GM10248 (cell line): ENCODE data around the gene ARL13B.

ENCODE experiments used
- CTCF ChIA-PET: fragments of 300-600 bp; sonication (Branson Sonifier 250); formaldehyde crosslinking; extraction: SDS; loops from one replicate; lab custom pipeline; 2021; ENCODE audit warnings: antibody characterized with exemption; lab: Yijun Ruan, JAX
- POLR2A ChIA-PET: fragments of 350-650 bp; sonication (Branson Sonifier 250); formaldehyde crosslinking; extraction: SDS; loops from one replicate; lab custom pipeline; 2020; ENCODE audit warnings: antibody characterized with exemption; lab: Yijun Ruan, JAX
- DNase-seq: peaks from one replicate; pipeline ENCODE4 v3.0.0; 2012; ENCODE audit errors: extremely low spot score
- TF ChIP-seq, protein P1 (sequence below): IDR thresholded peaks from 2 replicates; pipeline ENCODE4 v1.5.1; 2012; ENCODE audit warnings: mild to moderate bottlenecking, low read depth; ENCODE audit errors: extremely low read depth, missing control alignments, control extremely low read depth

Gene ARL13B

DNA sequence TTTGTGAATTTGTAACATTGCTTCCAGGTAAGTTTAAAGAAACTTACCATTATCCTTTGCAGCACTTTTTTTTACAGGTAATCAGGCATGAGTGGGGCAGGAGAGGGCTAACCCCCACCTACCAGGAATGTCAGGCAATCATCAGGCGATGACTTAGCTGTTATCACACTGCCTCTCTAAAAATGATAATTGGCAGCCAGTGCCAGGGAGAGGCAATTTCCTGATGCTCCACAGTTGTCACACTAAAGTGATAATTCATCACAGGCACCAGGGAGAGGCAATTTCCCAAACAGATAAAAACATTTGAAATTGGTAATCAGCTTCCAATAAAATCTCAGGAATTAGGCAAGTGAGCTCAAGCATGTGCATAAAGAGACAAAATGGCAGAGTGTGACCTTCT lies 109.2 kb downstream of the ARL13B start:
- DNase-seq = no peak
- TF ChIP-seq, protein P1, sequence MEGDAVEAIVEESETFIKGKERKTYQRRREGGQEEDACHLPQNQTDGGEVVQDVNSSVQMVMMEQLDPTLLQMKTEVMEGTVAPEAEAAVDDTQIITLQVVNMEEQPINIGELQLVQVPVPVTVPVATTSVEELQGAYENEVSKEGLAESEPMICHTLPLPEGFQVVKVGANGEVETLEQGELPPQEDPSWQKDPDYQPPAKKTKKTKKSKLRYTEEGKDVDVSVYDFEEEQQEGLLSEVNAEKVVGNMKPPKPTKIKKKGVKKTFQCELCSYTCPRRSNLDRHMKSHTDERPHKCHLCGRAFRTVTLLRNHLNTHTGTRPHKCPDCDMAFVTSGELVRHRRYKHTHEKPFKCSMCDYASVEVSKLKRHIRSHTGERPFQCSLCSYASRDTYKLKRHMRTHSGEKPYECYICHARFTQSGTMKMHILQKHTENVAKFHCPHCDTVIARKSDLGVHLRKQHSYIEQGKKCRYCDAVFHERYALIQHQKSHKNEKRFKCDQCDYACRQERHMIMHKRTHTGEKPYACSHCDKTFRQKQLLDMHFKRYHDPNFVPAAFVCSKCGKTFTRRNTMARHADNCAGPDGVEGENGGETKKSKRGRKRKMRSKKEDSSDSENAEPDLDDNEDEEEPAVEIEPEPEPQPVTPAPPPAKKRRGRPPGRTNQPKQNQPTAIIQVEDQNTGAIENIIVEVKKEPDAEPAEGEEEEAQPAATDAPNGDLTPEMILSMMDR = no peak
- ChIA-PET POLR2A (no interaction called here), CTCF (interaction anchor here (1.0 to 1.9 kb wide), 6 partner anchors 10 to 25 kb away, joined by 3 to 5 read pairs (median 4); no protein-coding TSS in a partner anchor)

DNA sequence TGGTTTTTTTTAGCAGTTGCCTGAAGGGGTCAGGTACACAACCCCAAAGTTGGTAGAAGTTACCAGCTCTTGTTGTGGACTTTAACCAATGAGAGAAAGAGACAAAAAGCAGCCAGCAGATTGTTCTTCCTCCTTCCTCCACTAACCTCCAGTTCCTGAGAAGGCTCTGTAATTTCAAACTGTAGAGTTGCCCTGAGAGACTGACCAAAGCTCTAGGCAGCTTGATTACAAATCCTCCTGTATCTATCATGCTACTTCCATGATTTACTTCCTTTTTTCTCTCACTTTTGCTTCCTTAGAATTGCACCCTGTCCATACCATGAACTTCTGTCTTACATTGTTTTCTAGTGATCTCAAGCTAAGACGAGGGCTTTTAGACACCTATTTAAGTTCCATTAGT lies 112.1 kb downstream of the ARL13B start:
- ChIA-PET CTCF (interaction anchor here (2.1 kb wide), 1 partner anchor 23 kb away, joined by 7 read pairs; no protein-coding TSS in a partner anchor), POLR2A (no interaction called here)
- TF ChIP-seq, protein P1 = no peak
- DNase-seq = no peak

DNA sequence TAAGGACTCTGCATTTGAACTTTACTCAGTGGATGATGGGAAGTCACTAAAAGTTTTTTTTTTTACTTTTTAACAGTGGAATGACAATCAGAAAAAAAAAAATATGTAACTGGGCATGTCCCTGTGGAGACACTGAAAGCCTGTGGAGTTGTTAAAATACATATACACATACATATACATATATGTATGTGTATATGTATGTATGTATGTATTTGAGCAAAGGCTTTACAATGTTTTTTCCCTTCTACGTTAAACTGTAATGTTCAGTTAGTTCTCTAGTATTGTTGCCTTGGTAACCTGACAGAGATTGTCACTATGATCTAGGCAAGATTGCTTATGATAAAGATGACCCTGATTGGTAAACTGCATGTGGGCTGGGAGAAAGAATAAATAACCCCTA lies 113.2 kb downstream of the ARL13B start:
- TF ChIP-seq, protein P1 = no peak
- no peak for DNase-seq
- CTCF ChIA-PET = no interaction called here
- POLR2A ChIA-PET = no interaction called here

DNA sequence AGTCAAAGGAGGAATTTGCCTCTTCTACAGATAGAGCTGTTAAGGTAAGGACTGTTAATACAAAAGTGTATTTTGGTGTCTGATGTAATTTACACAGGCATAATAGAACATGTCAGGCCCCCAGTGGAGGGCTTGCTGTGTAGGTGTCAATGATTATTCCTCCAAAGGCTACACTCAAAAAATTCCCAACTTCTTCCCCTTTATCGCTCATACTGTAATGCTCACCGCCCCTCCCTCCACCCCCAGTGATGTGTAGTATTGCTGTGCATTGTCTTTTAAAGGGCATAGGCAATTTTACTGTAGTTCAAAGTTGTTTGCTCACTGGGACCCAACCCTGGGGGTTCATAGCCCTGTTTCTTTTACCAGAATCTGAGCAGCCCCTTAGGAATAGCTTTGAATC lies 115.2 kb downstream of the ARL13B start:
- TF ChIP-seq, protein P1 = no peak
- ChIA-PET POLR2A (no interaction called here), CTCF (interaction anchor here (1.3 kb wide), 2 partner anchors 9 to 26 kb away, joined by 3 to 4 read pairs; no protein-coding TSS in a partner anchor)
- DNase-seq = no peak

DNA sequence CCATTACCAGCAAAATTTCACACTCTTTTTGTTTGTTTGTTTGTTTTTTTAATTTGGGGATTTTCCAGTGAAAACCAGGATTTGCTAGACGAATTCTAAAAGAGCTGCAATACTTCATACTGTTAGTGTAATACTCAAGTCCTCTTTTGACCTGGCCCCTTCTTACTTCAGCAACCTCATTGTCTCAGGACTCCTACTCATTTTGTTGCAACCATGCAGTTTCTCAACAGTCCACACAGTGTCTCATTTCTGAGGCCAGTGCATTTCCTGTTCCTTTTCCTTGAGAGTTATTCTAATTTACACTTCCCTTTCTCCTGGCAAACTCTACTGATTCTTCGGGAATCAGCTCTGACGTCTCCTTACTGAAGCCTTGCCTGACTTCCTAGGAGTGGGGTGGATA lies 118.5 kb downstream of the ARL13B start:
- DNase-seq = no peak
- POLR2A ChIA-PET = no interaction called here
- CTCF ChIA-PET = interaction anchor here (0.9 to 1.3 kb wide), 2 partner anchors 9 to 10 kb away, joined by 3 read pairs; no protein-coding TSS in a partner anchor
- TF ChIP-seq, protein P1 = no peak

DNA sequence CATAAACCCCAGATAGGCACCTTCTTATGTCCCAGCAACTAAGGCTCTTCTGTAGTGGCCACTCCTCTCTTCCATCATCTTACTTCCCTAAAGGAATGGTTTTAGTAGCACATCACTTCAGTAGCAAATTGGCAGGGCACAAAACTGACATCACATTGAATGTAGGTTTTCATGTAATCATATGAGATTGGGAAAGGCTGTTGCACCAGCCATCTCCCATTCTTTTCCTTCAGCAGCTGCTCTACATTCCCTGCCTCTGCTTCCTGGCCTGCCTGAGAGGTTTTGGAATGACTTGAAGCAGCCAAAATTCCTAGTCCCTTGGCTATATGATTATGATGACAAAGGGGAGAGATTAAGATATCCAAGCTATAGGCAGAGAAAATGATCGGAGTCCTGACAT lies 119.4 kb downstream of the ARL13B start:
- CTCF ChIA-PET = interaction anchor here (1.3 kb wide), 2 partner anchors 8 to 12 kb away, joined by 3 read pairs; no protein-coding TSS in a partner anchor
- DNase-seq = no peak
- TF ChIP-seq, protein P1 = no peak
- POLR2A ChIA-PET = interaction anchor here (0.6 kb wide), 1 partner anchor 22 kb away, joined by 3 read pairs; no protein-coding TSS in a partner anchor
